Fibroblast of lung (primary cell): Measurements from ENCODE around the gene PRCD. TPM values are rescaled to one million over a fixed set of nuclear protein-coding genes. Genes with fewer than 3 reads are reported as not detected.

Source experiments
- DNase-seq, 2 donors: peaks; one replicate each; pipeline versions ENCODE4 v3.0.0 to v3.0.0-alpha.2; 2010; ENCODE audit warnings: low read depth in 2 of 2
- H2AFZ ChIP-seq: 2 replicates; pipeline ENCODE4 v1.5.1; 2012; ENCODE audit warnings: low read length, control low read depth, inconsistent platforms
- H3K27ac ChIP-seq: 2 replicates; pipeline ENCODE4 v1.5.1; 2011; ENCODE audit warnings: low read length, control low read depth; ENCODE audit not compliant: insufficient read depth
- H3K27me3 ChIP-seq: 2 replicates; pipeline ENCODE4 v1.5.1; 2011; ENCODE audit warnings: mild to moderate bottlenecking, low read length; ENCODE audit not compliant: control insufficient read depth, insufficient read depth
- H3K36me3 ChIP-seq: 2 replicates; pipeline ENCODE4 v1.5.1; 2011; ENCODE audit warnings: low read length; ENCODE audit not compliant: control insufficient read depth, insufficient read depth
- H3K4me1 ChIP-seq: 2 replicates; pipeline ENCODE4 v1.5.1; 2011; ENCODE audit warnings: low read length; ENCODE audit not compliant: control insufficient read depth, insufficient read depth; ENCODE audit errors: extremely low read depth
- H3K4me2 ChIP-seq: 2 replicates; pipeline ENCODE4 v1.5.1; 2011; ENCODE audit warnings: low read length, control low read depth; ENCODE audit not compliant: insufficient read depth; ENCODE audit errors: extremely low read depth
- H3K4me3 ChIP-seq, 4 experiments: fragments of 200-600 bp in 1 of 4; sonication (generic) in 1 of 4; replicated peaks in 1 of 4; 2 replicates each; pipeline ENCODE4 v1.5.1; 2011 to 2016; ENCODE audit warnings: low read length in 4 of 4, low read depth in 3 of 4, mild to moderate bottlenecking in 3 of 4, control low read depth in 2 of 4, inconsistent platforms in 1 of 4, mixed read lengths in 1 of 4; ENCODE audit not compliant: insufficient read depth in 1 of 4; ENCODE audit errors: control extremely low read depth in 1 of 4
- H3K79me2 ChIP-seq: 2 replicates; pipeline ENCODE4 v1.5.1; 2012; ENCODE audit warnings: mild to moderate bottlenecking, low read length, inconsistent platforms; ENCODE audit not compliant: control insufficient read depth, insufficient read depth
- H3K9ac ChIP-seq: 2 replicates; pipeline ENCODE4 v1.5.1; 2011; ENCODE audit warnings: mild to moderate bottlenecking, low read length, control low read depth; ENCODE audit not compliant: insufficient read depth
- H3K9me3 ChIP-seq: 2 replicates; pipeline ENCODE4 v1.5.1; 2012; ENCODE audit warnings: low read depth, low read length; ENCODE audit not compliant: control insufficient read depth, insufficient read depth
- H4K20me1 ChIP-seq: 2 replicates; pipeline ENCODE4 v1.5.1; 2011; ENCODE audit warnings: low read length; ENCODE audit not compliant: control insufficient read depth, insufficient read depth; ENCODE audit errors: extremely low read depth
- CTCF ChIP-seq, 2 donors: IDR thresholded peaks in 1 of 2; conservative IDR thresholded peaks in 1 of 2; 1 replicate in 1 of 2; 2 replicates in 1 of 2; pipeline ENCODE4 v1.5.1; 2011 to 2012; ENCODE audit warnings: low read length in 2 of 2, control low read depth in 1 of 2, inconsistent platforms in 1 of 2, low read depth in 1 of 2, mild to moderate bottlenecking in 1 of 2
- EZH2 ChIP-seq: IDR thresholded peaks from 2 replicates; pipeline ENCODE4 v1.5.1; 2012; ENCODE audit warnings: low read length, control low read depth, mild to moderate bottlenecking; ENCODE audit errors: missing control alignments
- polyA plus RNA-seq, 2 donors: library from polyadenylated mRNA; depleted of rRNA in 1 of 2; stranded (reverse) in 1 of 2; unstranded in 1 of 2; fragments of >200 nt; gene quantifications; 2 replicates each; pipeline ENCODE4 v1.2.1, GENCODE V29; 2011 to 2012; ENCODE audit warnings: missing spikeins in 1 of 2
- total RNA-seq: library from RNA; depleted of rRNA; stranded (reverse); fragments of >200 nt; gene quantifications from 2 replicates; pipeline ENCODE4 v1.2.1, GENCODE V29; 2014

The PRCD gene
- total and polyA plus RNA-seq, 2 donors (not counting 1 experiment from before 2014, with no cell fraction given): 0.89 to 4.3 TPM

- H3K36me3 ChIP-seq: no peaks in the 10 kb centered on the region
- TF ChIP-seq EZH2 (no peak), CTCF (conservative IDR thresholded peaks at IDR 0.05 in 1 of 2, IDR thresholded peaks at IDR 0.05 in 1 of 2; ENCODE audit: low read depth in 1 of 2, low read length in 2 of 2) (no peak)
- H2AFZ ChIP-seq: no peak overlapping the region
- no peak overlapping the region for H3K27ac ChIP-seq
- peaks cover 36% of the 10 kb centered on the region for H3K4me1 ChIP-seq
- DNase-seq: no peak
- H3K79me2 ChIP-seq: no peaks in the 10 kb centered on the region
- H4K20me1 ChIP-seq: no peaks in the 10 kb centered on the region
- no peak overlapping the region for H3K4me2 ChIP-seq
- H3K9me3 ChIP-seq: no peaks in the 10 kb centered on the region
- H3K27me3 ChIP-seq: no peaks in the 10 kb centered on the region
- H3K4me3 ChIP-seq: no peak overlapping the region
- H3K9ac ChIP-seq: no peak overlapping the region
Measured at GRCh38 chr17:76542566-76542971, 2.7 kb downstream of the PRCD start.

GRCh38 chr17:76542984-76543383, 3.1 kb downstream of the PRCD start:
- no peaks in the 10 kb centered on the region for H3K27me3 ChIP-seq
- H3K79me2 ChIP-seq: no peaks in the 10 kb centered on the region
- H3K36me3 ChIP-seq: no peaks in the 10 kb centered on the region
- no peak overlapping the region for H3K4me3 ChIP-seq
- H4K20me1 ChIP-seq: no peaks in the 10 kb centered on the region
- TF ChIP-seq EZH2: no peak
- TF ChIP-seq CTCF (conservative IDR thresholded peaks at IDR 0.05 in 1 of 2, IDR thresholded peaks at IDR 0.05 in 1 of 2; ENCODE audit: low read depth in 1 of 2, low read length in 2 of 2): no peak
- H3K4me1 ChIP-seq: peaks cover 36% of the 10 kb centered on the region
- H3K4me2 ChIP-seq: no peak overlapping the region
- H3K9ac ChIP-seq: no peak overlapping the region
- no peak overlapping the region for H3K27ac ChIP-seq
- no peak for DNase-seq
- no peaks in the 10 kb centered on the region for H3K9me3 ChIP-seq
- H2AFZ ChIP-seq: no peak overlapping the region

- no peaks in the 10 kb centered on the region for H3K36me3 ChIP-seq
- H3K27ac ChIP-seq: no peak overlapping the region
- DNase-seq: no peak
- no peaks in the 10 kb centered on the region for H3K9me3 ChIP-seq
- H3K9ac ChIP-seq: no peak overlapping the region
- TF ChIP-seq EZH2: no peak
- no peak for TF ChIP-seq CTCF (conservative IDR thresholded peaks at IDR 0.05 in 1 of 2, IDR thresholded peaks at IDR 0.05 in 1 of 2; ENCODE audit: low read depth in 1 of 2, low read length in 2 of 2)
- no peaks in the 10 kb centered on the region for H4K20me1 ChIP-seq
- peaks cover 36% of the 10 kb centered on the region for H3K4me1 ChIP-seq
- no peaks in the 10 kb centered on the region for H3K27me3 ChIP-seq
- H2AFZ ChIP-seq: no peak overlapping the region
- no peak overlapping the region for H3K4me2 ChIP-seq
- H3K4me3 ChIP-seq: no peak overlapping the region
- H3K79me2 ChIP-seq: no peaks in the 10 kb centered on the region
Measured at GRCh38 chr17:76543482-76543825, 3.6 kb downstream of the PRCD start.
